BLaER1 (cell line): ENCODE results near the gene ZNF20.

ENCODE experiments used
- H3K27ac ChIP-seq: shearing (Covaris generic); formaldehyde crosslinking; 2 replicates; pipeline ENCODE4 v1.8.1; 2022
- H3K27me3 ChIP-seq: shearing (Covaris generic); formaldehyde crosslinking; 2 replicates; pipeline ENCODE4 v1.8.1; 2022
- H3K36me3 ChIP-seq: shearing (Covaris generic); formaldehyde crosslinking; 2 replicates; pipeline ENCODE4 v1.8.1; 2022
- H3K4me1 ChIP-seq: shearing (Covaris generic); formaldehyde crosslinking; 2 replicates; pipeline ENCODE4 v1.8.1; 2022
- H3K4me2 ChIP-seq: shearing (Covaris generic); formaldehyde crosslinking; 2 replicates; pipeline ENCODE4 v1.8.1; 2022
- H3K4me3 ChIP-seq: shearing (Covaris generic); formaldehyde crosslinking; 2 replicates; pipeline ENCODE4 v1.8.1; 2022
- H3K9ac ChIP-seq: shearing (Covaris generic); formaldehyde crosslinking; 2 replicates; pipeline ENCODE4 v1.8.1; 2022
- H3K9me3 ChIP-seq: shearing (Covaris generic); formaldehyde crosslinking; 2 replicates; pipeline ENCODE4 v1.8.1; 2022
- H4K20me1 ChIP-seq: shearing (Covaris generic); formaldehyde crosslinking; 2 replicates; pipeline ENCODE4 v1.8.1; 2022
- Cebpa-rat ChIP-seq: shearing (Covaris generic); IDR thresholded peaks from 2 replicates; pipeline ENCODE4 v1.8.1; 2022

The ZNF20 gene

DNA sequence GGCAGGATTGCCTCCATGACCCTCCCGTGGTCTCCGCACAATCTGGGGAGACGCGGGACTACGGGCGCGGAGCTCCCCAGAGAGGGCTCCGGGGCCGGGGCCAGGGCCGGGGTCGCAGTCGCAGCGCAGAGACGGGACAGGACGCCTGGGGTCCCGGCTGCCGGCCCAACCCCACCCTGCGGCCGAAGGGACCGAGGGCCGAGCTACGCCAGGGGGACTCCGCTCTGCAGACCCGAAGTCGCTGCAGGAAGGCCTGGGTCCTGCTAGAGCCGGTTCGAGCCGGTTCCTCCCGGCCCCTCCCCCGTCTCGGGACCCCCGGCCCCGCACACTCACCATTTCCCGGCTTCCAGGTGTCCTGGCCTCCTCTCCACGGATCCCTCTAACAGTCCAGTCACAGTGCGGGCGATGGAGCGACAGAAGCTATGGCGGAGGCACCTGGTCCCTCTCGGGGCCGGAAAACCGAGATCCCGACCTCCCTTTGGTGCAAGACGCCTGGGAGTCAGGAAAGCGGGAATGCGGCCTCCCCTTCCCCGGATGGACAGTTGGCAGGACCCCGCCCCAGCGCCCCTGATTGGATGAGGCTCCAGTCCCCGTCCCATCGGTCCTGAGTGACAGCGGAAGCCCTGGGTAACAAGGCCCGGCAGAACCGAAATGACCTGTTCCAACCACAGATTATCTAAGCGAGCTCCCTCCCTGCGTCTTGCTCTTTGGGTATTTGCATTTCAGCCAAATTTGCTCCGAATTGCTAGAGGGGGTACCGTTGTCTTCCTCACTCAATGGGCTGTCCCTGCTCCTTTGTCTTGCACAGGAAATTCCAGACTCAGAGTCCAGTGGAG, 16.3 kb upstream of the ZNF20 start, which contains the start of gene ZNF625:
TSS of gene ZNF625 (minus strand) at position 512 of the 836 bp plus-strand sequence. CDS start at position 336, 176 bp downstream.
- Histone ChIP-seq H3K27ac (peak within 1 kb of the TSS; percentile 72), H3K4me2 (peak within 1 kb of the TSS; percentile 68), H3K4me1 (0 out of 2 replicates have a peak, but pooled peaks cover 6% of the 10 kb centered on the region), H3K9me3 (peaks cover 31% of the 10 kb centered on the region), H4K20me1 (no peaks in the 10 kb centered on the region), H3K36me3 (peaks cover 11% of the 10 kb centered on the region; the same call in 1 of the 2 replicates), H3K27me3 (peaks cover 26% of the 10 kb centered on the region), H3K4me3 (peak within 1 kb of the TSS; percentile 75), H3K9ac (peak within 1 kb of the TSS; percentile 78)
- TF ChIP-seq Cebpa-rat, result no peak

DNA sequence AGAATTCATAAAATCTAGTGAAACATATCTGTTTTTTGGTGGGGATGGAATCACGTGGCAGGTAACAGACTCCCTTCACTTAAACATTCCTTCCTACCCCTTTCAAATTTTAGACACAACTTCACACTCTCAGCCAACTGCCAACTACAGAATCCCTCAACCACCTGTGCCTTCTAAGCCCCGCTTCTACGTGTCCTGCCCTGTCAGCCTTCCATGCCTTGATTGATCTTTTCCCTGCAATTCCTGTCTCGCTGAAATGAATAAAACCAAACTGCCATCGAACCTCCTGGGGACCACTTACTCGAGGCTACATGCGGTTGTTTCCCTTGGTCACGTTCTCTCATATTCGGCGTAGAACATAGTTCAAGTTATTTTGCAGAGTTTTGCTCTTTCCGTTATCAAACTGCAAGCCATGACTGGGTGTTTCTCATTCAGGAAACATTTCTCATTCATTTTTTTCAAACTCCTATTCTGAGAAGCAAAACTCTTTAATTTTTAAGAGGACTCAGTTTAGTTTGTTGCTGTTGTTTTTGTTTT, 15.2 kb upstream of the ZNF20 start:
- Histone ChIP-seq H3K36me3 (peaks cover 20% of the 10 kb centered on the region), H3K9me3 (peaks cover 42% of the 10 kb centered on the region), H3K4me3 (peak overlapping the region; percentile 75), H4K20me1 (no peaks in the 10 kb centered on the region), H3K4me2 (peak overlapping the region; percentile 68), H3K27me3 (peaks cover 26% of the 10 kb centered on the region), H3K9ac (peak overlapping the region; percentile 78), H3K4me1 (0 out of 2 replicates have a peak, but pooled peaks cover 6% of the 10 kb centered on the region), H3K27ac (no peak overlapping the region; the same call in 1 of the 2 replicates)
- no peak for TF ChIP-seq Cebpa-rat

DNA sequence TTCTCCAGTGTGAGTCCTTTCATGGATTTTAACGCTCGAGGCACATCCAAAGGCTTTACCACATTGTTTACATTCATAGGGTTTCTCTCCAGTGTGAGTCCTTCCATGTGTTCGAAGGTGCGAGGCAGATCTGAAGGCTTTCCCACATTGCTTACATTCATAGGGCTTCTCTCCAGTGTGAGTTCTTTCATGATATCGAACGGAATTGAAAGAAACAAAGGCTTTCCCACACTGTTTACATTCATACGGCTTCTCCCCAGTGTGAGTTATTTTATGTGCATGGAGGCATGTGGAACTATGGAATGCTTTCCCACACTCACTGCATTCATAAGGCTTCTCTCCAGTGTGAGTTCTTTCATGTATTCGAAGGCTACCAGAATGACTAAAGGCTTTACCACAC, 5.2 kb upstream of the ZNF20 start:
- H3K4me1 ChIP-seq, result peaks cover 11% of the 10 kb centered on the region
- no peak overlapping the region for H3K27ac ChIP-seq
- H3K4me2 ChIP-seq, result no peak overlapping the region
- peaks cover 61% of the 10 kb centered on the region for H3K36me3 ChIP-seq
- peaks cover 45% of the 10 kb centered on the region for H3K9me3 ChIP-seq
- H3K9ac ChIP-seq, result no peak overlapping the region
- H3K27me3 ChIP-seq, result no peaks in the 10 kb centered on the region
- peaks cover 6% of the 10 kb centered on the region for H4K20me1 ChIP-seq
- no peak overlapping the region for H3K4me3 ChIP-seq
- no peak for TF ChIP-seq Cebpa-rat

DNA sequence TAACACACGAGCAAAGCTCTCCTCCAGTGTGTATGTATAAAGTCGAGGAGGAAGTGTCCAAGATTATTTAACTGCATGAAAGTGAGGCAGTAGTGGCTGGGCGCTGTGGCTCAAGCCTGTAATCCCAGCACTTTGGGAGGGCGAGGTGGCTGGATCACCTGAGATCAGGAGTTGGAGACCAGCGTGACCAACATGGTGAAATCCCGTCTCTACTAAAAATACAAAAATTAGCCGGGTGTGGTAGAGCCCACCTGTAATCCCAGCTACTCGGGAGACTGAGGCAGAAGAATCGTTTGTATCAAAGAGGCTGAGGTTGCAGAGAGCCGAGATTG, 1.2 kb upstream of the ZNF20 start:
- no peak overlapping the region for H3K4me3 ChIP-seq
- peak overlapping the region; percentile 98 for H3K4me2 ChIP-seq
- peaks cover 38% of the 10 kb centered on the region for H3K4me1 ChIP-seq
- no peak overlapping the region for H3K9ac ChIP-seq
- peaks cover 16% of the 10 kb centered on the region for H4K20me1 ChIP-seq
- TF ChIP-seq Cebpa-rat, result no peak
- no peaks in the 10 kb centered on the region for H3K27me3 ChIP-seq
- peaks cover 18% of the 10 kb centered on the region for H3K9me3 ChIP-seq
- H3K27ac ChIP-seq, result no peak overlapping the region
- H3K36me3 ChIP-seq, result peaks cover 48% of the 10 kb centered on the region

DNA sequence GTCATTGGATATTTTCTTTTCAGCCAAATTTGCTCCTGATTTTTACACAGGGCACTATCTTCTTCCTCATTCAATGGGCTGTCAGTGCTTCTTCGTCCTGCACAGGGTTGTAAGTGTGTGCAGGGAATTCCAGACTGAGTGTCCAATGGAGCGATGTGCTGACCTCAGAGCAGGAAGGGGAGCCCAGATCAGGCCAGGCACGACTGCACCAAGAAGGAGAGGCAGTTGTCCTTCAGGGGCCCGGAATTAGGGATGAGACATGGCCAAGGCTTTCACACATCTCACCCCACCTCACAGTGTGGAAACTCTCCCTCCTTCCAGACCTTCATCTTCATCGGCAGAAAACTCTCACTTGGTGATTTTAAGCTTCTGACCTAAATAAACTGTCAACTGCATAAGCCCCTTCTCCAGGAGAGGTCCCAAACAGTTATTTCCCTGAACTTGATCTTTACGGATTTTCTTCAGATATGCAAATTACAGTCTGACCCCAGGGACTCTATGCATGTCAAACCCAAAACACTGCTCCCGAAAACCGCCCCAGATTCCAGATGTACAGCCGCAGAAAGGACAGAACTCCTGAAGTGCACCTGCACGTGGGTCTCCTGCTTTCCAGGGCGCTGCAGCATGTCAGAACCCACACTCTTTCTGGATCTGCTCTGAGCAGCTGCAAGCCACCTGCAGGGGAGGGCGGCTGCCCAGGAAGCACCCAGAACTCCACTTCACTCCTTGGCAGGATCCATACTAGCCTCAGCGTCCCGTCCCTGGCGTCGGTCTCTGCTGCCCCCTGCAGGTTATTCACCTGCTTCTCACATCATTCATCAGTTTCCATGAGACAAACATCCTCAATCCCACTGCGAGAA, 625 bp upstream of the ZNF20 start:
- peaks cover 48% of the 10 kb centered on the region for H3K36me3 ChIP-seq
- H3K27me3 ChIP-seq, result no peaks in the 10 kb centered on the region
- peaks cover 18% of the 10 kb centered on the region for H3K9me3 ChIP-seq
- H3K4me3 ChIP-seq, result peak overlapping the region; percentile 94
- peaks cover 16% of the 10 kb centered on the region for H4K20me1 ChIP-seq
- H3K4me2 ChIP-seq, result peak overlapping the region; percentile 98
- H3K4me1 ChIP-seq, result peaks cover 38% of the 10 kb centered on the region
- peak overlapping the region; percentile 47; the same call in 1 of the 2 replicates for H3K9ac ChIP-seq
- TF ChIP-seq Cebpa-rat, result no peak
- 0 out of 2 replicates have a peak overlapping the region, but pooled peaks have one; percentile 3 for H3K27ac ChIP-seq

DNA sequence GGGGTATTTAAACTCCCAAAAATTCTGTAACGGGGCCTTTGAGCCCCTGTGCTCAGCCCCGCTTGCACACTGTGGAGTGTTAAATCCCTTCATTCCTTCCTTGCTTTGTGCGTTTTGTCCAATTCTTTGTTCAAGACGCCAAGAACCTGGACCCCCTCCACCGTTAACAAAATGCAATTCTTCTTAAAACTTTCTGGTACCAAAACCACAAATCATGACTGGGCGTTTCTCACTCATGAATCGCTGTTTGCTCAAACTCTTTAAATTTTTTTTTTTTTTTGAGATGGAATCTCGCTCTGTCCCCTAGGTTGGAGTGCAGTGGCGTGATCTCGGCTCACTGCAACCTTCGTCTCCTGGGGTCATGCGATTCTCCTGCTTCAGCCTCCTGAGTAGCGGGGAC, 881 bp downstream of the ZNF20 start:
- H3K9ac ChIP-seq, result peak overlapping the region; percentile 83
- H3K4me3 ChIP-seq, result peak overlapping the region; percentile 94
- H3K4me2 ChIP-seq, result peak overlapping the region; percentile 98
- H4K20me1 ChIP-seq, result peaks cover 16% of the 10 kb centered on the region
- H3K27ac ChIP-seq, result peak overlapping the region; percentile 83
- H3K4me1 ChIP-seq, result peaks cover 38% of the 10 kb centered on the region
- H3K9me3 ChIP-seq, result peaks cover 21% of the 10 kb centered on the region
- H3K36me3 ChIP-seq, result peaks cover 48% of the 10 kb centered on the region
- no peaks in the 10 kb centered on the region for H3K27me3 ChIP-seq
- no peak for TF ChIP-seq Cebpa-rat

DNA sequence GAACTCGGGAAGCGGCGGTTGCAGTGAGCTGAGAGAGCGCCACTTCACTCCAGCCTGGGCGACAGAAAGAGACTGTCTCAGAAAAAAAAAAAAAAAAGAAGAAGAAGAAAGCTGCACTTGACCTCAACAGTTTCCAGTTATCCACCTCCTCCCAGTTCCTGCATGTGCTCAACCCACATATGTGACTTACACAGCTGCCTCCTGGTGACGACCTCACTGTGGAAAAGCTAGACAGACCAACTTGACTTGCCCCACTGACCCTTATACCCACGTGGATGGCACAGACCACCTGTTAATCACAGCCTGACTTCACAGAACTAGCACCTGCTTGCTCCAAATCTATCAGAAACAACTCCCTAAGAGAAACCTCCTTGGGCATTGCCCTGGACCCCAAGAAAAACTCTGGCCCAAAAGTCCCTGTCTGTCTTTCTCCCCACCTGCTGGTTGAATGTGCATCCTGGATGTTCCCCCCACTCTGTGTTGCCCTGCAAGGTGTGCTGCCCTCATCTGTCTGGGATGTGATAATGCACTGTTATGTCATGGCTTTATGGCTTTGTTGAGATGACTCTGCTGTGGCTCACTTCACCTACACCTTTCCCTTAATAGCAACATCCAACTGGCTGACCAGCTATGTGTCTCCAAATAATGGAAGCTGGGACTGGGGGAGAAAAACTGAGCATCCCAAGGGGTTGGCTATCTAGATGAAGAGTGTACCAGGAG, 2.8 kb downstream of the ZNF20 start:
- no peak for TF ChIP-seq Cebpa-rat
- peak overlapping the region; percentile 98; the same call in 1 of the 2 replicates for H3K4me2 ChIP-seq
- H3K36me3 ChIP-seq, result peaks cover 61% of the 10 kb centered on the region

DNA sequence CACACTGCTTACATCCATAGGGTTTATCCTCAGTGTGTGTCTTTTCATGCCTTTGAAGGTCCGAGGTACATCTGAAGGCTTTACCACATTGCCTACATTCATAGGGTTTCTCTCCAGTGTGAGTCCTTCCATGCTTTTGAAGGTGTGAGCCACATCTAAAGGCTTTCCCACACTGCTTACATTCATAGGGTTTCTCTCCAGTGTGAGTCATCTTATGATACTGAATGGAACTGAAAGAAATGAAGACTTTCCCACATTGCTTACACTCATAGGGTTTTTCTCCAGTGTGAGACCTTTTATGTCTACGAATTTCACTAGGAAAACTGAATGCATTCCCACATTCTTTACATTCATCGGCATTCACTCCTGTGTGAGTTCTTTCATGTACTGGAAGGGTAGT, 7.1 kb downstream of the ZNF20 start:
- peaks cover 82% of the 10 kb centered on the region for H3K9me3 ChIP-seq
- H4K20me1 ChIP-seq, result no peaks in the 10 kb centered on the region; the same call in 1 of the 2 replicates
- TF ChIP-seq Cebpa-rat, result no peak
- H3K36me3 ChIP-seq, result peaks cover 91% of the 10 kb centered on the region
- H3K4me1 ChIP-seq, result peaks cover 11% of the 10 kb centered on the region
- H3K27me3 ChIP-seq, result no peaks in the 10 kb centered on the region
- no peak overlapping the region for H3K27ac ChIP-seq
- H3K9ac ChIP-seq, result no peak overlapping the region
- H3K4me2 ChIP-seq, result no peak overlapping the region
- H3K4me3 ChIP-seq, result peak overlapping the region; percentile 45; the same call in 1 of the 2 replicates

More for the DNA sequence above, 2.8 kb downstream of the ZNF20 start:
- Histone ChIP-seq H3K27me3 (no peaks in the 10 kb centered on the region), H3K4me1 (peaks cover 38% of the 10 kb centered on the region), H3K27ac (no peak overlapping the region), H4K20me1 (peaks cover 16% of the 10 kb centered on the region), H3K9me3 (peaks cover 40% of the 10 kb centered on the region), H3K9ac (no peak overlapping the region), H3K4me3 (no peak overlapping the region)

DNA sequence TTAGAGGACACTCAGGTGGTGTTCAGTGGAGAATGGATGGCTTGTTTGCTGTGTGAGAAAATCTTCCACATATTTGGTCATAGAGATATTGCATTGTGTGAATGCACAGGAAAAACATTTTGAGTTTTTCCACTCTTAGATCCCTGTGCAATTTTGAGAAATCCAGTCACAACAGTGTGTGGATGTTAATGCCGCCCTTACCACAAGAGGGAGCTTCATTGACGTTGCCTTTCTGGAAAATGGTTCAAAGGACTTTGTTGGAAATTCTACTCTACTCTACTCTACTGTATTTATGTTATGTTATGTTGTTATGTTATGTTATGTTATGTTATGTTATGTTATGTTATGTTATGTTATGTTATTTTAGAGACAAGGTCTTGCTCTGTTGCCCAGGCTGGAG, 13.4 kb downstream of the ZNF20 start:
- H3K36me3 ChIP-seq, result peaks cover 55% of the 10 kb centered on the region
- H3K4me1 ChIP-seq, result no peaks in the 10 kb centered on the region
- H3K27me3 ChIP-seq, result no peaks in the 10 kb centered on the region
- no peak overlapping the region for H3K27ac ChIP-seq
- H3K4me2 ChIP-seq, result no peak overlapping the region
- no peak overlapping the region for H3K9ac ChIP-seq
- H3K9me3 ChIP-seq, result peaks cover 46% of the 10 kb centered on the region
- no peak for TF ChIP-seq Cebpa-rat
- H4K20me1 ChIP-seq, result no peaks in the 10 kb centered on the region
- no peak overlapping the region for H3K4me3 ChIP-seq
